HG03103 (cell line): Measurements from ENCODE around the gene CELSR1.
"Not testable (repeated sequence)": the region's sequence is repeated elsewhere in the genome, so short reads cannot be mapped to it uniquely, and the experiment has no call there.

Experiments used
- ATAC-seq: cut with Tn5 transposase; IDR thresholded peaks from one replicate; pipeline ENCODE4 v1.9.1; 2021; ENCODE audit warnings: low read depth; ENCODE audit not compliant: unreplicated experiment

Gene CELSR1

DNA sequence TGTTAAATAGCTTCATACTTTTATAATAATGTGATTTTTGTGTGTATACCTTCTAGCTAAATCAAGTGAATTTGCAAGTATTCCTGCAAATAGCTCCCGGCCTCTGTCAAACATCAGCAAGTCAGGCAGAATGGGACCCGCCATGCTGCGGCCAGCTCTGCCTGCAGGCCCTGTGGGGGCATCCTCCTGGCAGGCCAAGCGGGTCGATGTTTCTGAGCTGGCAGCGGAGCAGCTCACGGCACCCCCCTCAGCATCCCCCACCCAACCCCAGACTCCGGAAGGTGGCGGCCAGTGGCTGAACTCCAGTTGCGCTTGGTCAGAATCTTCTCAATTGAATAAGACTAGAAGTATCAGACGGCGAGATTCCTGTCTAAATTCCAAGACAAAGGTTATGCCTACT lies 221.4 kb downstream of the CELSR1 start:
- ATAC-seq, result no peak

GRCh38 chr22:46312848-46313247 lies 224.6 kb downstream of the CELSR1 start:
- not testable (repeated sequence) for ATAC-seq

DNA sequence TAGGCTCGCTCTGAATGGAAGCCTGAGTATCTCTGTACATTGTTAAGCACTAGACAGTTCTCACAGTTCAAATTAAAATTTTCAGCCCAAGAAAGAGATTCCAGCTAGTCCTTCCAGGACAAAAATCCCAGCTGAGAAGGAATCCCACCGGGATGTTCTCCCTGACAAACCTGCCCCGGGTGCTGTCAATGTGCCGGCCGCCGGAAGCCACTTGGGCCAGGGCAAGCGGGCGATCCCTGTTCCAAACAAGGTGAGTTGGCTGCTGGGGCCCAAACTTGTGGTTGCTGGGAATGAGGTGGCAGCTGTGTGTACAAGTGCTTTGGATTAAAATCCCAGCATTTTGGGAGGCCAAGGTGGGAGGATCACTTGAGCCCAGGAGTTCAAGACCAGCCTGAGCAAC lies 225.4 kb downstream of the CELSR1 start:
- no peak for ATAC-seq
